22Rv1 (cell line): ENCODE results near the gene MMAB.

ENCODE experiments used
- ZFX ChIP-seq: fragments of 450-650 bp; IDR thresholded peaks from 2 replicates; pipeline ENCODE4 v1.6.1; 2017; ENCODE audit warnings: antibody characterized with exemption, borderline replicate concordance
- TF ChIP-seq, protein P1 (sequence below): fragments of 450-650 bp; IDR thresholded peaks from 2 replicates; pipeline ENCODE4 v1.5.1; 2017; ENCODE audit warnings: mild to moderate bottlenecking

DNA sequence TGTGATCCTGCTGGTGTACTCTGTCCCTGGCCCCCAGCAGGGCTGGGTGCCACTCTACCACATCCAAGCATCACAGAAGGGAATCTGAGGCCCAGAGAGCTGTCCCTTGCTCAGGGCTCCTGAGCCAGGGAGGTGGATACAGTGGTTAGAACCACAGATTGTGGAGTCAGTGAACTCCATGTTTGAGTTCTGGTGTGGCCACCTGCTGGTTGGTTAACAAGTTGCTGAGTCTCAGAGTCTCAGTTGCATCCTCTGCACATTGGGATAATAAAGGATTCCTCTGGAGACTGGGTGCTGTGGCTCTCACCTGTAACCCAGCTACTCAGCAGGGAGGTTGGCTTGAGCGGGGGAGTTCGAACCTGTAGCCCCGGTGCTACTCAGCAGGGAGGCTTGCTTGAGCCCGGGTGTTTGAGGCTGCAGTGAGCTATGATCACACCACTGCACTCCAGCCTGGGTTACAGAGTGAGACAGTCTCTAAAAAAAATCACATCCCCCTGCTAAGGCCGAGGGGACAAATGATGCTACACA is 39.7 kb upstream of the MMAB start:
- TF ChIP-seq, protein P1, sequence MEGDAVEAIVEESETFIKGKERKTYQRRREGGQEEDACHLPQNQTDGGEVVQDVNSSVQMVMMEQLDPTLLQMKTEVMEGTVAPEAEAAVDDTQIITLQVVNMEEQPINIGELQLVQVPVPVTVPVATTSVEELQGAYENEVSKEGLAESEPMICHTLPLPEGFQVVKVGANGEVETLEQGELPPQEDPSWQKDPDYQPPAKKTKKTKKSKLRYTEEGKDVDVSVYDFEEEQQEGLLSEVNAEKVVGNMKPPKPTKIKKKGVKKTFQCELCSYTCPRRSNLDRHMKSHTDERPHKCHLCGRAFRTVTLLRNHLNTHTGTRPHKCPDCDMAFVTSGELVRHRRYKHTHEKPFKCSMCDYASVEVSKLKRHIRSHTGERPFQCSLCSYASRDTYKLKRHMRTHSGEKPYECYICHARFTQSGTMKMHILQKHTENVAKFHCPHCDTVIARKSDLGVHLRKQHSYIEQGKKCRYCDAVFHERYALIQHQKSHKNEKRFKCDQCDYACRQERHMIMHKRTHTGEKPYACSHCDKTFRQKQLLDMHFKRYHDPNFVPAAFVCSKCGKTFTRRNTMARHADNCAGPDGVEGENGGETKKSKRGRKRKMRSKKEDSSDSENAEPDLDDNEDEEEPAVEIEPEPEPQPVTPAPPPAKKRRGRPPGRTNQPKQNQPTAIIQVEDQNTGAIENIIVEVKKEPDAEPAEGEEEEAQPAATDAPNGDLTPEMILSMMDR: peak; percentile 56
- no peak for TF ChIP-seq ZFX
